Measurements from ENCODE around the gene VCX3A. TPM values are rescaled to one million over a fixed set of nuclear protein-coding genes. Genes with fewer than 3 reads are reported as not detected.

The VCX3A gene
- total and polyA plus RNA-seq, 2 experiments from 2014 or later, result 0.40 TPM; not detected in 1

GRCh38 chrX:6550999-6551398 is 16.1 kb upstream of the VCX3A start (continued):
- TF ChIP-seq ETS1 (IDR thresholded peaks at IDR 0.05) (no peak), STAT1 (IDR thresholded peaks at IDR 0.05; ENCODE audit: unreplicated experiment) (no peak), JUNB (IDR thresholded peaks at IDR 0.05; ENCODE audit: unreplicated experiment) (no peak), EZH2 (IDR thresholded peaks at IDR 0.05; ENCODE audit: low read depth, unreplicated experiment) (no peak)
- TF ChIP-seq, protein P1, sequence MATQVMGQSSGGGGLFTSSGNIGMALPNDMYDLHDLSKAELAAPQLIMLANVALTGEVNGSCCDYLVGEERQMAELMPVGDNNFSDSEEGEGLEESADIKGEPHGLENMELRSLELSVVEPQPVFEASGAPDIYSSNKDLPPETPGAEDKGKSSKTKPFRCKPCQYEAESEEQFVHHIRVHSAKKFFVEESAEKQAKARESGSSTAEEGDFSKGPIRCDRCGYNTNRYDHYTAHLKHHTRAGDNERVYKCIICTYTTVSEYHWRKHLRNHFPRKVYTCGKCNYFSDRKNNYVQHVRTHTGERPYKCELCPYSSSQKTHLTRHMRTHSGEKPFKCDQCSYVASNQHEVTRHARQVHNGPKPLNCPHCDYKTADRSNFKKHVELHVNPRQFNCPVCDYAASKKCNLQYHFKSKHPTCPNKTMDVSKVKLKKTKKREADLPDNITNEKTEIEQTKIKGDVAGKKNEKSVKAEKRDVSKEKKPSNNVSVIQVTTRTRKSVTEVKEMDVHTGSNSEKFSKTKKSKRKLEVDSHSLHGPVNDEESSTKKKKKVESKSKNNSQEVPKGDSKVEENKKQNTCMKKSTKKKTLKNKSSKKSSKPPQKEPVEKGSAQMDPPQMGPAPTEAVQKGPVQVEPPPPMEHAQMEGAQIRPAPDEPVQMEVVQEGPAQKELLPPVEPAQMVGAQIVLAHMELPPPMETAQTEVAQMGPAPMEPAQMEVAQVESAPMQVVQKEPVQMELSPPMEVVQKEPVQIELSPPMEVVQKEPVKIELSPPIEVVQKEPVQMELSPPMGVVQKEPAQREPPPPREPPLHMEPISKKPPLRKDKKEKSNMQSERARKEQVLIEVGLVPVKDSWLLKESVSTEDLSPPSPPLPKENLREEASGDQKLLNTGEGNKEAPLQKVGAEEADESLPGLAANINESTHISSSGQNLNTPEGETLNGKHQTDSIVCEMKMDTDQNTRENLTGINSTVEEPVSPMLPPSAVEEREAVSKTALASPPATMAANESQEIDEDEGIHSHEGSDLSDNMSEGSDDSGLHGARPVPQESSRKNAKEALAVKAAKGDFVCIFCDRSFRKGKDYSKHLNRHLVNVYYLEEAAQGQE (IDR thresholded peaks at IDR 0.05; ENCODE audit: unreplicated experiment), result no peak

GRCh38 chrX:6545712-6546111 is 10.8 kb upstream of the VCX3A start:
- no peaks in the 10 kb centered on the region for H3K27me3 Mint-ChIP-seq (ENCODE audit: insufficient read depth, low read depth, poor library complexity)
- no peak overlapping the region for H3K27ac Mint-ChIP-seq
- Histone ChIP-seq H3K4me3 (no peak overlapping the region), H3K79me2 (replicated peaks; ENCODE audit: insufficient read depth) (no peaks in the 10 kb centered on the region), H3K27ac (ENCODE audit: low read depth) (no peak overlapping the region), H3K4me2 (no peak overlapping the region), H3F3A (replicated peaks; ENCODE audit: low read depth) (no peaks in the 10 kb centered on the region), H3K9me2 (ENCODE audit: insufficient read depth) (no peaks in the 10 kb centered on the region), H2AFZ (no peak overlapping the region), H3K27me3 (ENCODE audit: insufficient read depth) (no peaks in the 10 kb centered on the region), H3K4me1 (ENCODE audit: insufficient read depth) (no peaks in the 10 kb centered on the region), H3K36me3 (ENCODE audit: insufficient read depth) (no peaks in the 10 kb centered on the region), H4K20me1 (replicated peaks; ENCODE audit: insufficient read depth) (no peaks in the 10 kb centered on the region)
- no peaks in the 10 kb centered on the region for H3K9me3 Mint-ChIP-seq
- H3K36me3 Mint-ChIP-seq (ENCODE audit: low read depth), result no peaks in the 10 kb centered on the region
- ATAC-seq (no peak), DNase-seq (ENCODE audit: low spot score) (no peak)
- TF ChIP-seq ZNF462 (CRISPR knock-in tag; IDR thresholded peaks at IDR 0.05) (no peak), ETS1 (IDR thresholded peaks at IDR 0.05) (no peak), ZNF331 (CRISPR knock-in tag; IDR thresholded peaks at IDR 0.05; ENCODE audit: low read depth) (no peak), EZH2 (IDR thresholded peaks at IDR 0.05; ENCODE audit: low read depth, unreplicated experiment) (no peak), JUNB (IDR thresholded peaks at IDR 0.05; ENCODE audit: unreplicated experiment) (no peak), CREB1 (CRISPR knock-in tag; IDR thresholded peaks at IDR 0.05; ENCODE audit: low read depth) (no peak)
- no peak overlapping the region for H3K4me3 Mint-ChIP-seq
- no peaks in the 10 kb centered on the region for H3K4me1 Mint-ChIP-seq

Measured in GM23338 (cell line).